Activated naive CD8-positive, alpha-beta T cell treated with anti-CD3 and anti-CD28 coated beads, Interleukin-2, amount 10 ng/mL, durations not matched to agents 7 days and 5 days (primary cell): ENCODE results near the gene MIF4GD. TPM values are rescaled to one million over a fixed set of nuclear protein-coding genes. Genes with fewer than 3 reads are reported as not detected.
"Not testable (repeated sequence)": the region's sequence is repeated elsewhere in the genome, so short reads cannot be mapped to it uniquely, and the experiment has no call there.

Experiments
- ATAC-seq: fragments of 150-1000 bp; cut with Tn5 transposase; one replicate; pipeline ENCODE4 v1.10.0; 2021; ENCODE audit warnings: low read depth, moderate library complexity
- POLR2A ChIA-PET: fragments of 350-600 bp; sonication (Branson Sonifier 250); formaldehyde crosslinking; loops from one replicate; lab custom pipeline; 2021; ENCODE audit warnings: antibody characterized with exemption; lab: Charles Lee
- DNase-seq: peaks from one replicate; pipeline ENCODE4 v3.0.0; 2021
- H3K27ac Mint-ChIP-seq: one replicate; pipeline ENCODE4 v1.8.0; 2022; ENCODE audit warnings: mild to moderate bottlenecking, mixed read lengths
- H3K27me3 Mint-ChIP-seq: one replicate; pipeline ENCODE4 v1.8.0; 2022; ENCODE audit warnings: mild to moderate bottlenecking, moderate library complexity, mixed read lengths
- H3K36me3 Mint-ChIP-seq: one replicate; pipeline ENCODE4 v1.8.0; 2021; ENCODE audit warnings: mild to moderate bottlenecking, mixed read lengths
- H3K4me1 Mint-ChIP-seq: one replicate; pipeline ENCODE4 v1.8.0; 2021; ENCODE audit warnings: mixed read lengths
- H3K4me3 Mint-ChIP-seq: one replicate; pipeline ENCODE4 v1.8.0; 2022; ENCODE audit warnings: mild to moderate bottlenecking, moderate library complexity, mixed read lengths
- H3K9me3 Mint-ChIP-seq: one replicate; pipeline ENCODE4 v1.8.0; 2021; ENCODE audit warnings: mixed read lengths
- total RNA-seq, 2 experiments: library from RNA; stranded (reverse); gene quantifications; one replicate each; pipeline ENCODE4 v1.2.3, GENCODE V29; 2021

MIF4GD gene
- total RNA-seq, 2 experiments from 2014 or later: 44.4 to 44.8 TPM

- DNase-seq (no peak), ATAC-seq (no peak)
- peaks cover 26% of the 10 kb centered on the region for H3K4me1 Mint-ChIP-seq
- H3K36me3 Mint-ChIP-seq: peaks cover 6% of the 10 kb centered on the region
- H3K27ac Mint-ChIP-seq: no peak overlapping the region
- H3K27me3 Mint-ChIP-seq: no peaks in the 10 kb centered on the region
- no peaks in the 10 kb centered on the region for H3K9me3 Mint-ChIP-seq
- POLR2A ChIA-PET: interaction anchor here (0.9 to 4.9 kb wide), 7 partner anchors 9 to 193 kb away, joined by 3 to 138 read pairs (median 9); partner anchors contain the start of genes GRB2, MIF4GD, SLC25A19 and TMEM94
- H3K4me3 Mint-ChIP-seq: peak overlapping the region; percentile 99
These were observed 8.0 kb downstream of the MIF4GD start for GRCh38 chr17:75263055-75263454.

GRCh38 chr17:75262112-75262606 lies 8.9 kb downstream of the MIF4GD start:
- DNase-seq: no peak
- Mint-ChIP-seq H3K4me1 (peaks cover 27% of the 10 kb centered on the region), H3K36me3 (peaks cover 6% of the 10 kb centered on the region), H3K27ac (peak overlapping the region; percentile 99), H3K4me3 (peak overlapping the region; percentile 99), H3K27me3 (no peaks in the 10 kb centered on the region), H3K9me3 (no peaks in the 10 kb centered on the region)
- POLR2A ChIA-PET: interaction anchor here (0.5 to 4.9 kb wide), 22 partner anchors 10 to 254 kb away, joined by 3 to 138 read pairs (median 6); partner anchors contain the start of genes ARMC7, GRB2, JPT1 and MIF4GD
- ATAC-seq: no peak

- DNase-seq: peak; percentile 98
- Mint-ChIP-seq H3K9me3 (no peaks in the 10 kb centered on the region), H3K4me1 (peaks cover 30% of the 10 kb centered on the region), H3K36me3 (peaks cover 4% of the 10 kb centered on the region), H3K27ac (peak within 1 kb of the TSS; percentile 99), H3K27me3 (no peaks in the 10 kb centered on the region), H3K4me3 (peak within 1 kb of the TSS; percentile 99)
- ATAC-seq: peak; percentile 90
- POLR2A ChIA-PET: interaction anchor here (0.5 to 4.9 kb wide), 27 partner anchors 10 to 981 kb away, joined by 3 to 138 read pairs (median 5); partner anchors contain the start of genes ARMC7, GRB2, JPT1 and MIF4GD
These were observed 9.5 kb downstream of the MIF4GD start, which contains the start of the genes GGA3 and MRPS7 for GRCh38 chr17:75261336-75262111. TSS of gene GGA3 (minus strand) at chr17:75261606. CDS start at chr17:75261587, 19 bp downstream. TSS of gene MRPS7 (plus strand) at chr17:75261879. CDS start at chr17:75261901, 22 bp downstream.

GRCh38 chr17:75260641-75261335 lies 10.2 kb downstream of the MIF4GD start:
- peak overlapping the region; percentile 99 for H3K4me3 Mint-ChIP-seq
- H3K27me3 Mint-ChIP-seq: no peaks in the 10 kb centered on the region
- H3K27ac Mint-ChIP-seq: peak overlapping the region; percentile 99
- POLR2A ChIA-PET: interaction anchor here (0.5 to 4.9 kb wide), 18 partner anchors 11 to 980 kb away, joined by 3 to 138 read pairs (median 8); partner anchors contain the start of genes ARMC7, GRB2, MIF4GD and NT5C
- DNase-seq (no peak), ATAC-seq (peak; percentile 39)
- no peaks in the 10 kb centered on the region for H3K9me3 Mint-ChIP-seq
- H3K36me3 Mint-ChIP-seq: peaks cover 4% of the 10 kb centered on the region
- peaks cover 31% of the 10 kb centered on the region for H3K4me1 Mint-ChIP-seq

- H3K36me3 Mint-ChIP-seq, ATAC-seq, POLR2A ChIA-PET, DNase-seq, H3K27me3 Mint-ChIP-seq, H3K9me3 Mint-ChIP-seq, H3K4me3 Mint-ChIP-seq: not testable (repeated sequence)
- peak overlapping the region; percentile 3 for H3K27ac Mint-ChIP-seq
- peaks cover 32% of the 10 kb centered on the region for H3K4me1 Mint-ChIP-seq
These were observed 13.8 kb downstream of the MIF4GD start for GRCh38 chr17:75257228-75257627.

GRCh38 chr17:75255954-75256698 lies 14.9 kb downstream of the MIF4GD start:
- H3K27ac Mint-ChIP-seq: not testable (repeated sequence)

GRCh38 chr17:75252039-75252816 lies 18.8 kb downstream of the MIF4GD start:
- no peak overlapping the region for H3K4me3 Mint-ChIP-seq
- H3K27me3 Mint-ChIP-seq: no peaks in the 10 kb centered on the region
- no peak for DNase-seq
- POLR2A ChIA-PET: no interaction called here
- H3K4me1 Mint-ChIP-seq: peaks cover 29% of the 10 kb centered on the region
- peak overlapping the region; percentile 27 for H3K27ac Mint-ChIP-seq
- ATAC-seq: no peak
- H3K36me3 Mint-ChIP-seq: no peaks in the 10 kb centered on the region
- no peaks in the 10 kb centered on the region for H3K9me3 Mint-ChIP-seq

More at GRCh38 chr17:75255954-75256698, 14.9 kb downstream of the MIF4GD start:
- ATAC-seq, H3K9me3 Mint-ChIP-seq, DNase-seq, H3K4me3 Mint-ChIP-seq, H3K27me3 Mint-ChIP-seq, POLR2A ChIA-PET, H3K36me3 Mint-ChIP-seq: not testable (repeated sequence)
- H3K4me1 Mint-ChIP-seq: peaks cover 33% of the 10 kb centered on the region

GRCh38 chr17:75250009-75250471 lies 21.0 kb downstream of the MIF4GD start:
- H3K9me3 Mint-ChIP-seq: no peaks in the 10 kb centered on the region
- H3K27ac Mint-ChIP-seq: peak overlapping the region; percentile 92
- H3K36me3 Mint-ChIP-seq: peaks cover 5% of the 10 kb centered on the region
- ATAC-seq (peak; percentile 95), DNase-seq (peak; percentile 58)
- H3K27me3 Mint-ChIP-seq: no peaks in the 10 kb centered on the region
- H3K4me1 Mint-ChIP-seq: peaks cover 23% of the 10 kb centered on the region
- peak overlapping the region; percentile 78 for H3K4me3 Mint-ChIP-seq
- POLR2A ChIA-PET: interaction anchor here (0.7 to 5.5 kb wide), 8 partner anchors 10 to 1045 kb away, joined by 3 to 51 read pairs (median 6); partner anchors contain the start of genes GGA3, GRB2, MIF4GD and MRPS7

GRCh38 chr17:75249564-75249963 lies 21.5 kb downstream of the MIF4GD start:
- Mint-ChIP-seq H3K4me3 (peak overlapping the region; percentile 78), H3K4me1 (peaks cover 24% of the 10 kb centered on the region), H3K27ac (peak overlapping the region; percentile 92), H3K9me3 (no peaks in the 10 kb centered on the region), H3K27me3 (no peaks in the 10 kb centered on the region), H3K36me3 (peaks cover 5% of the 10 kb centered on the region)
- DNase-seq: no peak
- ATAC-seq: no peak
- POLR2A ChIA-PET: interaction anchor here (1.0 to 5.5 kb wide), 7 partner anchors 10 to 530 kb away, joined by 3 to 51 read pairs (median 6); partner anchors contain the start of genes GGA3, GRB2, MIF4GD and MRPS7

- Mint-ChIP-seq H3K9me3 (no peaks in the 10 kb centered on the region), H3K4me1 (peaks cover 30% of the 10 kb centered on the region), H3K27me3 (no peaks in the 10 kb centered on the region), H3K36me3 (peaks cover 17% of the 10 kb centered on the region), H3K4me3 (no peak overlapping the region), H3K27ac (no peak overlapping the region)
- no peak for ATAC-seq
- POLR2A ChIA-PET: interaction anchor here (5.5 kb wide), 1 partner anchor 15 kb away, joined by 51 read pairs; the partner anchor contains the start of genes GGA3 and MRPS7
- DNase-seq: no peak
These were observed 24.6 kb downstream of the MIF4GD start for GRCh38 chr17:75246404-75246803.

- no peaks in the 10 kb centered on the region for H3K9me3 Mint-ChIP-seq
- DNase-seq: no peak
- ATAC-seq: no peak
- peaks cover 23% of the 10 kb centered on the region for H3K4me1 Mint-ChIP-seq
- POLR2A ChIA-PET: interaction anchor here (0.6 to 1.2 kb wide), 2 partner anchors 15 to 25 kb away, joined by 3 to 4 read pairs; no protein-coding TSS in a partner anchor
- no peak overlapping the region for H3K4me3 Mint-ChIP-seq
- H3K27me3 Mint-ChIP-seq: no peaks in the 10 kb centered on the region
- no peak overlapping the region for H3K27ac Mint-ChIP-seq
- peaks cover 17% of the 10 kb centered on the region for H3K36me3 Mint-ChIP-seq
These were observed 26.0 kb downstream of the MIF4GD start for GRCh38 chr17:75245011-75245410.
